ENCODE data around the gene HRK.

Gene HRK

DNA sequence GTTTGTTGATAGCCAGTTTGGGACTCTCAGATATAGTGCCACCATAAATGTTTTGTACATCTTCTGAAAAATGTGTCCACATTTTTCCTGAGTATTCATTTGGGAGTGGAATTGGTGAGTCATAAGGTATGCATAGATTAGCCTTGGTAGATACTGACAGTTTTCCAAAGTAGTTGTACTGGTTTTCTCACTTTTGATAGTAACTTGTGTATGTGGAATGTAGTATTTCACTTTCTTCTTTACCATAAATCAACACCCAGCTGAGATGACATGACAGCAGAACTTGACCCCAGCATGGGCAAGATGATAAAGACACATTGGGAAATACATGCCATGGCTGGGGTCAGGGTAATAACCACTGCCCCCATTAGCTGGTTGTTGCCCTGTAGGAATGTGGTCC lies 34.9 kb upstream of the HRK start:
- TF ChIP-seq GATA3 (IDR thresholded peaks at IDR 0.05; ENCODE audit: low read depth, low read length), result no peak
- TF ChIP-seq GATA2 (IDR thresholded peaks at IDR 0.05; ENCODE audit: low read depth, low read length), result no peak

GRCh38 chr12:116915326-116915725 lies 34.1 kb upstream of the HRK start:
- TF ChIP-seq GATA3 (IDR thresholded peaks at IDR 0.05; ENCODE audit: low read depth, low read length) (no peak), GATA2 (IDR thresholded peaks at IDR 0.05; ENCODE audit: low read depth, low read length) (no peak)

DNA sequence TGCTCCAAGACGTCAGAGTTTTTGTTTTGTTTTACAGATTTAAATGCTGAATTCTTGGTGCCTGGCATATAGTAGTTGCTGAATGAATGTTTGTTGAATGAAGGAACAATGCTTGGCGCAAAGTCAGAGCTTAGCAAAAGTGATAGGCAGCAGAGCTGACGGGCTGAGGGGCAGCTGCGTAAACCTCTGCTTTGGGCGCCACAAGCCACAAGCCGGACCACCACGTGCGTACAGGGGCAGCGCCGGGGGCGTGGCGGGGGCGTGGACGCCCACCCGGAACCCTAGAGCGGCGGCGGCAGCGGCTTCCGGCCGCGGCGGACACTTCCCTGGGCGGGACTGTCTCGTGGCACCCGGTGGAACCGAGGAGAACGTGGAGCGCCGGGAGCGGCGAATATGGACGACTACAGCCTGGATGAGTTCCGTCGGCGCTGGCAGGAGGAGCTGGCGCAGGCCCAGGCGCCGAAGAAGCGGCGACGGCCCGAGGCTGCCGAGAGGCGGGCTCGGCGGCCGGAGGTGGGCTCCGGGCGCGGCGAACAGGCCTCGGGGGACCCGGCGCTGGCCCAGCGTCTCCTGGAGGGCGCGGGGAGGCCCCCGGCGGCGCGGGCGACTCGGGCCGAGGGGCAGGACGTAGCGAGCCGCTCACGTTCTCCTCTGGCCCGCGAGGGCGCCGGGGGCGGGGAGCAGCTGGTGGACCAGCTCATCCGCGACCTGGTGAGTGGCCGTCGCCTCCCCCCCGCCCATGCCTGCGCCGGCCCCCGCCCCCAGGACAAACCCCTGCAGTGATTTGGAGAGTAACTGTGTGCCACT lies 29.6 kb upstream of the HRK start, which contains the start of gene FBXW8:
Gene FBXW8 (plus strand): TSS at position 306 of the 807 bp plus-strand sequence. CDS start 88 bp downstream, at position 394.
- TF ChIP-seq GATA2 (IDR thresholded peaks at IDR 0.05; ENCODE audit: low read depth, low read length) (no peak), GATA3 (IDR thresholded peaks at IDR 0.05; ENCODE audit: low read depth, low read length) (no peak)

GRCh38 chr12:116910280-116910644 lies 29.0 kb upstream of the HRK start:
- TF ChIP-seq GATA2 (IDR thresholded peaks at IDR 0.05; ENCODE audit: low read depth, low read length) (no peak), GATA3 (IDR thresholded peaks at IDR 0.05; ENCODE audit: low read depth, low read length) (no peak)

DNA sequence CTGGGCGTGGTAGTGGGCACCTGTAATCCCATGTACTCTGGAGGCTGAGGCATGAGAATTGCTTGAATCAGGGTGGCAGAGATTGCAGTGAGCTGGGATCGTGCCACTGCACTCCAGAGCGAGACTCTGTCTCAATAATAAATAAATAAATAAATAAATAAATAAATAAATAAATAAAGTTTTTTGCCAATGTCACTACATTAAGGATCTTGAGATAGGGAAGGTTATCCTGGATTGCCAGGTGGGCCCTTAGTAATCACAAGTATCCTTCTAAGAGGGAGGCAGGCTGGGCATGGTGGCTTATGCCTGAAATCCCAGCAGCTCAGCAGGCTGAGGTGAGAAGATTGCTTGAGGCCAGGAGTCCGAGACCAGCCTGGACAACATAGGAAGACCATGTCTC lies 25.0 kb upstream of the HRK start:
- TF ChIP-seq GATA3 (IDR thresholded peaks at IDR 0.05; ENCODE audit: low read depth, low read length), result no peak
- no peak for TF ChIP-seq GATA2 (IDR thresholded peaks at IDR 0.05; ENCODE audit: low read depth, low read length)

DNA sequence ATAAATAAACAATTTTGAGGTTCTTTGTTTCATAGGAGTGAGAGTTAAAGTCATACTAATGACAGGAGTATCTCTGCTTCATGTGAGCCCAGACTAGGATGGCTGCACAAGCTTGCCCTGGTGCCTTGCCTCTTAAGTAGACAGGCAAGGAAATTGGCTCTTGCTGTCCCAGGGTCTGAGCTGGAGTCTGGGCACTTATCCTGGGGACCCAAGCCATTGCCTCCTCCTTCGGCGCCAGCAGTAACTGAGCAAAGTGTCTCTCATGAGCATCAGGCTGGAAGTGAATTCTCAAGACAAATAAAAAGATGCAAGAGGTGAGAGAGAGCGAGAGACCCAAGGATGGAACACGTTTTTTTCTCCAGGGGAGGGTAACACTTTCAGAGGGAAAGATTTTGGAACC lies 22.6 kb upstream of the HRK start:
- no peak for TF ChIP-seq GATA2 (IDR thresholded peaks at IDR 0.05; ENCODE audit: low read depth, low read length)
- TF ChIP-seq GATA3 (IDR thresholded peaks at IDR 0.05; ENCODE audit: low read depth, low read length), result no peak

DNA sequence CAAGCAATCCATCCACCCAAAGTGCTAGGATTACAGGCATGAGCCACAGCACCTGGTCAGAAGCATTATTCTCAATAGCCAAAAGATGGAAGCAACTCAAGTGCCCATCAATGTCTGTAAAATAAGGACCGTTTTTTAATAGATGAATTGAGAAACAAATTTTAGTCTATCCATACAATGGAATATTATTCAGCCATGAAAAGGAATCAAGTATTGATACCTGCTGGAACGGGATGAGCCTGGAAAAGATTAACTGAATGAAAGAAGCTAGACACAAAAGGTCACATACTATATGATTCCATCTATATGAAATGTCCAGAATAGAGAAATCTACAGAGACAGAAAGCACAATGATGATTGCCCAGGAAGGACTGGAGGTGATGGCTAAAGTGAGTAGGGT lies 20.4 kb upstream of the HRK start:
- TF ChIP-seq GATA2 (IDR thresholded peaks at IDR 0.05; ENCODE audit: low read depth, low read length) (no peak), GATA3 (IDR thresholded peaks at IDR 0.05; ENCODE audit: low read depth, low read length) (no peak)

GRCh38 chr12:116898669-116899068 lies 17.4 kb upstream of the HRK start:
- TF ChIP-seq GATA2 (IDR thresholded peaks at IDR 0.05; ENCODE audit: low read depth, low read length) (no peak), GATA3 (IDR thresholded peaks at IDR 0.05; ENCODE audit: low read depth, low read length) (no peak)

DNA sequence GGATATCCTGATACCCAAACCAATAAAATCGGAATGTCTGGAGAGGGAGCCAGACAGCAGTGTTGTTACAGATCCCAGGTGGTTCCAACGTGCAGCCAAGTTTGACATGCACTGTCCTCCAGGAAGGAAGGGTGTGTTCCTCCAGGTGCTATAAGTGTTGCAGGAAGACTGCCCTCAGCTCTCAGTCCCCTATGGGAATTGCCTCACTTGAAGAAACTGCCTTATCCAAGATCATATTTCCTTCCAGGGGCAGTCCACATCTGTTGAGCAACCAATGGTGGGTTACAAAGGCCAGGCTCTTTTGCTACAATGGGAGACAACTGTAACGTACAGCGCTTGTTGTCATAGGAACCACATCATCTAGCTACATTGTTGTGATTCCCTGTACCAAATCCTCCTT lies 16.2 kb upstream of the HRK start:
- TF ChIP-seq GATA3 (IDR thresholded peaks at IDR 0.05; ENCODE audit: low read depth, low read length) (no peak), GATA2 (IDR thresholded peaks at IDR 0.05; ENCODE audit: low read depth, low read length) (no peak)

- TF ChIP-seq GATA3 (IDR thresholded peaks at IDR 0.05; ENCODE audit: low read depth, low read length), result no peak
- no peak for TF ChIP-seq GATA2 (IDR thresholded peaks at IDR 0.05; ENCODE audit: low read depth, low read length)
Observed at GRCh38 chr12:116896411-116896924, 15.2 kb upstream of the HRK start.

DNA sequence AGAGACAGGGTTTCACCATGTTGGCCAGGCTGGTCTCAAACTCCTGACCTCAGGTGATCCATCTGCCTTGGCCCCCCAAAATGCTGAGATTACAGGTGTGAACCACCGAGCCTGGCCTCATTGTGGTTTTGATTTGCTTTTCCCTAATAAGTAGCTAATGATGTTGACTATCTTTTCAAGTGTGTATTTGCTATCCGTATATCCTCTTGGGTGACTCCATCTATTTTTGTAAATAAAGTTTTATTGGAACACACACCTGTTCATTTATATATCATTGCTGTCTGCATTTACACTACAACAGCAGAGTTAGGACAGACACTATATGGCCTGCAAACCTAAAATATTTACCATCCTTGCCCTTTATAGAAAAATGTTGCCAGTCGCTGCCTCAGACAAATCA lies 13.7 kb upstream of the HRK start:
- TF ChIP-seq GATA3 (IDR thresholded peaks at IDR 0.05; ENCODE audit: low read depth, low read length) (no peak), GATA2 (IDR thresholded peaks at IDR 0.05; ENCODE audit: low read depth, low read length) (no peak)

DNA sequence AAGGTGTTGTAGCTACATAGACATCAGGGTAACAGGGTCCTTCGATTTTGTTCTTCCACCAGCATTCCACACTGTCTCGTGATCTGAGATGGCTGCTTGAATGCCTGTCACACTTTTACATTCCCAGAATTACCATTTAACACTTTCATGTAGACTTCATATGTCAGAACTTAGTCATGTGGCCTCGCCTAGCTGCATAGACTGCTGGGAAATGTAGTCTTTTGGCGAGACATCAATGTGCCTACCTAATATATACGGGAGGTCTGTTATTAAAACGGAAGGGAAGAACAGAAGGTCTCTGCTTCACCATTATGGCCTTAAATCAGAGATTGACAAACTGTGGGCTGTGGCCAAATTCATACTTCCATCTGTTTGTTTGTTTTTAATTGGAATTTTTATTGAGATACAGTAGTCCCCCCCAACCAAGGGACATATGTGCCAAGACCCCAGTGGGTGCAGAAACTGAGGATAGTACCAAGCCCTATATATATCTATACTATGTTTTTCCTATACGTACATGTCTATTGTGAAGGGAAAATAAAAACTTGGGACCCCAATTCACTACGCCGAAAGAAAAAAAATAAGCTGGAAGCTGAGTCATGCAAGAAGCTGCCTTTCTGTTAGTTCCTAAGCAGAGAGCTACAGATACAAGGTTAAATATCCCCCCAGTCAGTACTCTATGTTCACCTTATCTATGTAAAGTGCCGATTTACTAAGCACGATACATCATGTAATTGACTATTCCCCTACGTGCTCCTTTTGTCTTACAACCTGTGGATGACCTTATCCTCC lies 11.3 kb upstream of the HRK start:
- no peak for TF ChIP-seq GATA2 (IDR thresholded peaks at IDR 0.05; ENCODE audit: low read depth, low read length)
- no peak for TF ChIP-seq GATA3 (IDR thresholded peaks at IDR 0.05; ENCODE audit: low read depth, low read length)

DNA sequence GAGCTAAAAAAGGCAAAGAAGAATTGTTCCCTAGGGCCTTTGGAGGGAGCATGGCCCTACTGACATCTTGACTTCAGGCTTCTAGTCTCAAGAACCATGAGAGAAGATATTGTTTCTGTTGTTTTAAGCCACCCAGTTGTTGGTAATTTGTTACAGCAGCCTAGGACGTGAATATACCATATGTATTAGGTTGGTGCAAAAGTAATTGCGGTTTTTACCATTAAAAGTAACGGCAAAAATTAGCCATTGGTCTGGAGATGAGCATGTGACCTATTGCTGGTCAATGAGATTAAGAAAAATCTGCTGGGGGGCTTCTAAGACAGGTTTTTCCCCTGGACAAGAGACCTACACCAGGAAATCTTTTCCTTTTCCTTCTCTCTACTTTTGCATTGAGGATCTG lies 9.8 kb upstream of the HRK start:
- TF ChIP-seq GATA2 (IDR thresholded peaks at IDR 0.05; ENCODE audit: low read depth, low read length) (no peak), GATA3 (IDR thresholded peaks at IDR 0.05; ENCODE audit: low read depth, low read length) (no peak)

- TF ChIP-seq GATA3 (IDR thresholded peaks at IDR 0.05; ENCODE audit: low read depth, low read length) (no peak), GATA2 (IDR thresholded peaks at IDR 0.05; ENCODE audit: low read depth, low read length) (no peak)
Observed at GRCh38 chr12:116890330-116890729, 9.1 kb upstream of the HRK start.

DNA sequence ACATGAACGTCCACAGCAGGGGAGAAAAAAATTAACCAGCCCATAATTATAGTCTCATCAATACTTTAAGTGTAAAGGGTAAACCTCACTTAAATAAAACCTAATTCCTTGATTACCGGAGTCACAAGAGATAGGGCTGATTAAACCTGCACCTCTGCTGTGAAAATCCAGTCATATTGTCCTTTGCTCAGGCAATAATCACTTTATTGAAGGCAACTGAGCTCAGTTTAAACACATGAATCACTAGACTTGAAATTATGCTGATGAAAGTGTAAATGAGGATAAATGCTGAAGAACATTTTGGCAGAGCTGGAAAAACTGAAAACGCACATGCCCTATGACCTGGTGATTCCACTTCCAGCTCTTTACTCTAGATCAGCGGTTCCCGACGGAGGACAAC lies 6.7 kb upstream of the HRK start:
- TF ChIP-seq GATA2 (IDR thresholded peaks at IDR 0.05; ENCODE audit: low read depth, low read length) (no peak), GATA3 (IDR thresholded peaks at IDR 0.05; ENCODE audit: low read depth, low read length) (no peak)

Data from SH-SY5Y (cell line).